KG1 (cell line): ENCODE data around the gene TAGAP.
"Not testable (repeated sequence)": the region's sequence is repeated elsewhere in the genome, so short reads cannot be mapped to it uniquely, and the experiment has no call there.

ENCODE experiments used
- DNase-seq: peaks from one replicate; lab custom pipeline; 2025; lab: John Stamatoyannopoulos, UW

TAGAP gene

DNA sequence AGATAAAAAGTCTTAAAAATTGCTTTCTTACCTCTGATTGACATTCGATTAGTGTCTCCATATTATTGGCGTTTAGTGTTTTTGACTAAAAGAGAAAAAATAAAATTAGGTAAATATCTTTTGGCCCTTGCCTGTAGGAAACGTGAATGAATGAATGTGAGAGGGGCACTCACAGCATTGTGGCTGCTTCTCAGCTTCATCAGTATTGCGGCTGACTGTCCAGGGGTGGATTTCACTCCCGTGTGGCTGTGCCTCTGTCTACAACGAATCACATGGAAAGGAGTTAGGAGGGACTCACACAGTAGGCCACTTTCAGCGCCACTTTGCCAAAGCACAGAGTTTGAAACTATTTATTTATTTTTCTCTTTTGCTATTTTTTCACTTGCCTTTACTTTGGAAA, 844 bp downstream of the TAGAP start:
- DNase-seq, result no peak

DNA sequence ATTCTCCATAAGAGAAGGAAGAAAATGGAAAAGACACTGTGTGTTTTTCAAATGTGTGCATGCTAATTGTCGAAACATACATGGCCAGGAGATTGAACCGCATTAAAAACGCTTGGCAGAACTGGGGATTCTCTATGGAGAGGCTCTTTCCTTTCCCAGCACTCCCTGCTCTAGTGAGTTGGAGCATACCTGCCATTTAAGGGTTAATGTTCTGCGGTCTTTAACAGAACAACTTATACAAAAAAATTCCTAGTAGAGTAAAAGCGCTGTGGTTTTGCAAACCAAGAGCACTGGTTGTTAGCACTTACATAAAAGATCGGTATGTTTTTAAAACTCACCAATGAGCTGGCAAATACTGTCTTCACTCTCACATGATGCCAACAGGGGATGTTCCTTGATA, 1.5 kb downstream of the TAGAP start:
- peak; percentile 26 for DNase-seq

DNA sequence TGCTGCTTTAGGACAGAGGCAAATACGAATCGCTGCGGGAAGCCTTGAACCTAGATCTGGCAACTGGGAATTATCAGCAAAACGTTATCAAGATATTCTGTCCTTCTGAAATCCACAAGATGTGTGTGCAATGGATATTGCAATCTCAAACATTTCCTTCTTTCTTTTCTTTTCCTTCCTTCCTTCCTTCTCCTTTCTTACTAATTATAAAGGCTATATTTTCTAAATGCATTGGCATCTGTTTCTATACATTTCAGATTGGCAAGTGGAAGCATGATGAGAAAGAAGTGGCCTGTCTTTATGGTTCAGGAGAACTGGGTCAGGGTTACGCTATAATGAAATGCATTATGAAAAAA, 2.0 kb downstream of the TAGAP start:
- no peak for DNase-seq

DNA sequence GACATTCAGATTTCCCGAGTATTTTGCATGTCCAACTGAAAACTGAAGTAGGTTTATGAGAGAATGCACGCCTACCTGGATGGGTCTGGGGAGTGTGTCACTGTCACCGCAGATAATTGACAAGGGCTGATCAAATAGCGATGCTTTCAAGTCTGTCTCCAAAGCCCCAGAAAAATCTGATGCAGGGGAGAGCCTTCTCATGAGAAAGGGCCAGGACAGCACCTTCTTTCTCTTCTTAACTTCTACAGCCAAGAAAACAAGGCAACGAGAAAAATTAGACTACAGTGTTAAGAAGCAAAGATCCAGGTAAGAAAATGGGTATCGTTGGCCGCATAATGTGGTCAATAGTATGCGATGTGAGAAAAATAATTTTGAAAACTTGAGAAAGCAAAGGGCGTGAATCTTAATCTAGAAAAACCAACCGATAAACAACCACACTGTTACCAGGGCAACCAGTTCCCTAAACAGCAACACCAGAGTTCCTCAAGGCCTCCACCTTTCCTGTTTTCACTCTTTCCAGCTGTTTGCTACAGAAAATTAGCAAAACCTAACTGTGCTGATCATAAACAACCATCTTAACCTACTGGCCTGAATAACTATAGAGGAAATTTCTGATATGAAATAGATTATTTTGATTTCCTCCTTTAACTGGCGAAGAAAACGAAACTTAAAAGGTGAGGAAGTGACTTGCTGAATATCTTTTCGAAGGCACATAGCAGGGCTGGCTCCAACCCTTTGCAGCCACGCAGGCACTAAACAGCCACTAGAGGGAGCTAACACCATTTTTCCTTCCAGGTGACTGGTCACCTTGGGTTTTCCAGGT, 2.6 kb downstream of the TAGAP start:
- DNase-seq, result peak; percentile 66

DNA sequence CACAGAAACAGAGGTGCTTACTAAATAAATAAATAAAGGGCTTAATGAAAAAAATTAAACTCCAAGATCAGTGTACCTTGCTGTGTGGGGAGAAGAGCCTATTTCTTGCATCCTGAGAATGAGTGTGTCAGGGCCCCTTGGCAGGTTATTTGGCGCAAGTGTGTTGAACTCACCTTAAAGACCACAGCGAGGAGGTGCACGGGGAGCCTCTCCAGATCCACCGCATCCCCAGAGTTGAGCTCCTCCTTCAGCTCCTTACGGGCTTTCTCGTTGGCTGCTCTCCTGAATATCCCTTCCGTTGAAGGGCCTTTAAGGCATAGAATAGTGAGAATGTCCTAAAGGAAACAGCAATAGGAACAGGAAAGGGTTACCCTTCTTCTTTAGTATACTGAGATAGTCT, 3.6 kb downstream of the TAGAP start:
- DNase-seq, result no peak

DNA sequence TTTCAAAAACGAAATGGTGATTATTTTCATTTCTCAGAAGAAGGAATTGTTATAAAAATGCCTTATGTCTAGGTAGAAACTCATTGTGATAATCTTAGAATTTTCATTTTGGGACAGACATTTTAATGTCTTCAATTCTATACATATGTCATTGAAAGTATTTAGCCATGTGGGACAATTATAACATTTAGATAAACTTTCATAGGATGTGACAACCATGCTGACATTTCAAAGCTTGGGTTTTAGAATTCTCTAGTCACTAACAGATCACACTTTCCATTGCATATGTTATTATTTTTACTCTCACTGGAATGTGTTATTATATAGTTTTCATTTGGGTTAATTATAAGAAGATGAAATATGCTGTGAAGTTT, 4.9 kb downstream of the TAGAP start:
- no peak for DNase-seq

DNA sequence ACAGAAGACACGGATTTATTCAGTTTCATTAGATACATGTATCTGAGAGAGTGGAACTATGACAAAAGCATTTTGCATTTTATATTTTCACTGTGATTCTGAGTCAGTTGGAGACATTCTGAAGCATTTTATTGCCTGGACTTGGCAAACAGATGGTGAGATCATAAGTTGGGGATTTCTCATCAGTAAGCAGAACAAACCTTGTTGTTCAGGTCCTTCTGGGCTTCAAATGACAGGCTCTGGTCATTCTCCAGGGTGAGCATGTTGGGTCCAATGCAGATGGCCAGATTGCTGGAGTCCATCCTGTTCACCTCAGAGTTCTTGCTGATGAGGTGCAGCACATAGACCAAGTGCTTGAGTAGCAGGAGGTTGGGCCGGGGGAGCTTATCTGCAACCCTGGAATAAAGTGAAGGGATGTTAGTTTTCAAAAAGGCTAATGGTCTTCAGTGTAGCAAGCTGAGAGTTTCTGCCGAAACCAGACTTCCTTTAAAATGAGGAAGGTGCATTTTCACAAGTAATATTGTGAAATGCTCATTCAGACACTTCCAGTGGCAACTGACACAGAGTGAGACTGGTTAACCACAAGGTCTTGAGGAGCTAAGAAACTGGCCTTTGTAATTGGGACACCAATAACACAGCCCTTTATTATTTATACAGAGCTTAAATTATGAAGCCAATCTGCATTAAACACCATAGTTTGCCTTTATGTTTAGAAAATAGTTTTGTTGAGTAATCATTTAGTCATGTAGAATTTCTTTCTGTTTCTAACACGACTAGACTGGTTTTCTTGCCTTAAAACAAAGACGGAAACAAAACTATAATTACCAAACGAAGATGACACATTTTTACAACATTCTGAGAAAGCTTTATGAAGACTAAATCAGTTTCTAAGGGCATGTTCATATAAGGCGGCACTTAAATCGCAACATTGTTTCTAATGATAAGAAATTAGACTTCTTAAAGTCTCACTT, 5.6 kb downstream of the TAGAP start:
- peak; percentile 81 for DNase-seq

DNA sequence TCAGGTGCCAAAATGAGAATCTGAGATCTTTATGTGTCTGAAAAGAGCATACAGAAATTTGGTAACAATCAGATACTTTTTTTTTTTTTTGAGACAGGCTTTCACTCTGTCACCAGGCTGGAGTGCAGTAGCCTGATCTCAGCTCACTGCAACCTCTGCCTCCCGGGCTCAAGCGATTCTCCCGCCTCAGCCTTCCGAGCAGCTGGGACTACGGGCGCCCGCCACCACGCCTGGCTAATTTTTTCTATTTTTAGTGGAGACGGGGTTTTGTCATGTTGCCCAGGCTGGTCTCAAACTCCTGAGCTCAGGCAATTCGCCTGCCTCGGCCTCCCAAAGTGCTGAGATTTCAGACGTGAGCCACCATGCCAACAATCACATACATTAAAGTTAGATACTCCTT, 6.5 kb downstream of the TAGAP start:
- DNase-seq, result not testable (repeated sequence)

DNA sequence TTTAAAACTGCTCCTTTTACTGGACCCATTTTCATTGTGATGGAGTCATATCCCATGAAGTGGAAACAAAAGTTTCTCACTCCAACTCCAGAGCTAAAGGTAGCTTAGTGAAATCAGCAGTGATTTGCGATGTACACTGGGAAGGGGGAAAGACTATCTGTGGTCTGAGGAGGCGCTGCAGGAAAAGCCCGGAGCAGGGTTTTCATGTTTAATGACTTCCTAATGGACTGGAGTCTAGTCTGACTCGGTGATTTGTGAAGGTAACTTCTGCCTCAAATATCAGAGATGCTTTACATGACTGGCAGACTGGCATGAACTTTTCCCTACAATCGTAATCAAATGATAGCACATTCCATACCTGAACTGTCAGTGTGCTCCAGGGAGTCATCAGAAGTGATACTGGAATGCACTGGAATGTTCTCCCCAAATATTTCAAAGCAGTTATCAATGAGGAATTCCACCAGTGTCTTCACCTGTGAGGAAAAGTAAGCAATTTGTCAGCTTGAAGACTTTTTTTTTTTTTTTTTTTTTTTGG, 7.0 kb downstream of the TAGAP start:
- no peak for DNase-seq

DNA sequence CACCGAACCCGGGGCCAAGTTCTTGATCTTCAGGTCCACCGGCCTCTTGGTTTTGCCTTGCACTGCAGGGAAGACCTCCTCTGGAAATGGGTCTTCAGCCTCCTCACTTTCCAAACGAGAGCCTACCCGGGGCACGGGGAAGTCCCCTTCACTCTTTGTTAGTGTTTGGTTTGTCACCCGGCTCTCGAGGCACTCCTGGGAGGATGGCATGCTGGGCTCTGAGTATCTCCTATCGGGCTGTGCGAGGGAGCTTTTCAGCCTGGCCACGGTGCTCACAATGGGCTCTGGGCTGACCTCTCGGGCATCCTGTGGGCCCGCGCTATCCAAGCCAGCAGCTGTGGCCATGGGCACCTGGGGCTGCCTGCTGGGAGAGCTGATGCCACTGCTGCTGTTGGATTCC, 8.1 kb downstream of the TAGAP start:
- no peak for DNase-seq

DNA sequence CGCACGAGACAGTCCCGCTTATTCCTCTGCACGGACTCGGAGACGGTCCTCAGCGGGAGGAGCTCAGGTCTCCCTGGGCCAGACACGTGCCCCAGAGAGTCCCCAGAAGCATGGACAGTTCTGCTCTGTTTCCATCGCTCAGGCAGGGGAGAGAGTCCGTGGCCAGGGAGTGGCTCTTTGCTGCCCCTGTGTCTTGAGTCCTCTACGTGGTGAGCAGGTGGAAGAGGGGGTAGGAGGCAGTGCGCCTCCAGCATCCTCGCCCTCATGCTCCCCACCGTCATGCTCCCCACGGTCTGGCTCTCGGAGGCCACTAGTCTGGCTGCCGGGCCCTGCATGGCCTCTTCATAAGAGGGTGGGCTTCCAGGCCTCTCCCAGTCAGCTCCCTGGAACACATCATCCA, 8.9 kb downstream of the TAGAP start:
- no peak for DNase-seq

DNA sequence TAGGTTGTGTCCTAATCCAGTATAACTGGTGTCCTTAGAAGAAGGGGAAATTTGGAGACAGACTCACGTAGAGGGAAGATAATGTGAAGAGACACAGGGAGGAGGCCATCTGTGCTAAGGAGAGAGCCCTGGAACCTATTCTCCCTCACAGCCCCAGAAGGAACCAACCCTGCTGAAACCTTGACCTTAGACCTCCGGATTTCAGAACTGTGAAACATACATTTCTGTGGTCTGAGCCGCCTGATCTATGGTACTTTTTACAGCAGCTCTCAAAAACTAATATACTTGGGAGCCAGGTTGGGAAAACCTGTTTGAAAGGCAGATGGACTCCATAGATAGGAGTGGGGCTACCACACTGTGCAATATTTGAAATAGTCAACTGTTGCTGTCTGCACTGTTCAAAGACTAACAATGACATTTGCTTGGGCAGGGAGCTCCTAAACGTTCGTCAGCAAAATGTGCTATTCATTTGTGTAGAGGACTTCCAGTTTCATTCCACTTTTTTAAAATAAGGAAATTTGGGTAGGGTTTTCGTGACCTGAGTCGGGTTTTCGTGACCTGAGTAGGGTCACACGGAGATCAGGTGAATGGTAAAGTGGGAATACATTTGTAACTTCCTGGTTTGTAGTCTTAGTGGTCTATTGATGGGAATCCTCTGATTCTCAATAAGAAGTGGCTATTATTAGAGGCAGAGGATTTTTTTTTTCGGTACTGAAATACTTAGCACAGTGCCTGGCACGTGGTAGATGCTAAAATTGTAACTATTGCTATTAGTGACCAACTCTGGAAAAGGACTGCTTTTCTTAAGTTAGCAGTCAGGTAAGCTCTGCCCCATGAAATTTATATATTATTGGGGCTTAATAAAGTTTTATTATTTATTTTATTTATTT, 11.4 kb downstream of the TAGAP start:
- no peak for DNase-seq

DNA sequence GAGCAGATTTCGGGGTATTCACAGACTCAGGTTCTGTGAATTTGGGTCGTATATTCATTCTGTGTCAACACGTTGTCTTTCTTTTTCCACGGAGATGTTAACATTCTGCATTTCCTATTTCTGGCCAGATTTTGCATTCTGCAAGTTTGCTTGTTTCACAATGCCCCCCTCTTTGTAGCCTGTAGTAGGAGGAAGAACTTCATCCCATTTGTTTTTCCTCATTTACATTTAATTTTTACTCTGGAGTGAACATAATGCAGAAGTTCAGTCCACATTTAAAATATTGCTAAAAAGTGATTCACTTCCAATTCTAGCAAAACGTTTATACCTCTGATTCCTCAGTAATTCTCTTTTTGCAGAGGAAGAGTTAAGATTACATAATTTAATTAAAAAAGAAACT, 12.9 kb downstream of the TAGAP start:
- DNase-seq, result no peak

DNA sequence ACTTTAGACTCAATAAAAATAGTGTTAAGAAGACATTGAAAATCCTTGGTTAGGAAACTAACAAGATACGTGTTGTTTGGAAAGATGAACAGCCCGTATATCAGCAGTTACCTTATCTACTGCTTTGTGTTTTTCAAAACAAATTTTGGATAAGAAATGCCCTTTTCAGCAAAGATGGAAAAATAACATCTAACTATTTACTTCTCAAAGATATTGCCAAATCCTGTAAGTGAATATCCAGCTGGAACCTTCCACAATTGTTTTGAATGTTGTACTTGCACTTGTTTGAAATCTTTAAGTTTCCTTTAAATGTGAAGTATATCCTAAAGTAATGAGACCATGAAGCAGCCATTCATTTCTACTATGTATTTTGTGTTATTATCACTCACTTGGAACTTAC, 14.6 kb downstream of the TAGAP start:
- DNase-seq, result no peak

DNA sequence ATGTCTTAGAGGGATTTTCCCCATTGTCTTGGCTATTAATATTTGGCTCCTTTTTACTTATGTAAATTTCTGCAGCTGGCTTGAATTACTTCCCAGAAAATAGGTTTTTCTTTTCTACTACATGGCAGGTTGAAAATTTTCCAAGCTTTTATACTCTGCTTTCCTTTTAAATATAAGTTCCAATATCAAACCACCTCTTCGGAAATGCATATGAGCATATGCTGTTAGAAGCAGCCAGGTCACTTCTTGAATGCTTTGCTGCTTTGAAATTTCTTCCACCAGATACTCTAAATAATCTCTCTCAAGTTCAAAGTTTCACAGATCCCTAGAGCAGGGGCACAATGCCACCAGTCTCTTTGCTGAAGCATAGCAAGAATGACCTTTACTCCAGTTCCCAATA, 19.6 kb downstream of the TAGAP start:
- DNase-seq, result not testable (repeated sequence)

DNA sequence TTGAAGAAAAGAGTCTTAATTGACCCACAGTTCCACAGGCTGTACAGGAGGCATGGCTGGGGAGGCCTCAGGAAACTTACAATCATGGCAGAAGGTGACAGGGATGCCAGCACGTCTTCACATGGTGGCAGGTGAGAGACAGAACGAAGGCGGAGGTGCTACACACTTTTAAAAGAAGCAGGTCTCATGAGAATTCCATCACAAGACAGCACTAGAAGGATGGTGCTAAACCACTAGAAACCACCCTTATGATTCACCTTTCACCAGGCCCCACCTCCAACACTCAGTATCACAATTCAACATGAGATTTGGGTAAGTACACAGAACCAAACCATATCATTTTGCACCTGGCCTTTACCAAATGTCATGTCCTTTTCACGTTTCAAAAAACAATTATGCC, 20.9 kb downstream of the TAGAP start:
- no peak for DNase-seq

DNA sequence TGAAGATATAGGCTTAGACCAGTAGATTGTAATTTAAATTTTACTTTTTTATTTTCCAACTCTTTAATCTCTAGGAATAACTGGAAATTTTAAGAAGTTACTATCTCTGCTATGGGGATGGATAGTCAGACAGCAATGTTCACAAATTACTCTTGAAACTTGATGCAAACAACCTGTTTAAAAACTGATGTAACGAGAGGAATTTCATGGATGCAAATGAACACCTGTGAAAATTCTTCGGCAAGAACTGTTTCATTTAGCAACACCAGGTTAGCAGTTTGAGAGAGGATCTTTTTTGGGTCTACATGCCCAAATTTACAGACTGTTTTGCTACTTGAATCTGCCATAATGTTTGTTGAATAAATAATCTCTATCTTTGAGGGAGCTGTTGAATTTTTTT, 24.8 kb downstream of the TAGAP start:
- DNase-seq, result no peak

DNA sequence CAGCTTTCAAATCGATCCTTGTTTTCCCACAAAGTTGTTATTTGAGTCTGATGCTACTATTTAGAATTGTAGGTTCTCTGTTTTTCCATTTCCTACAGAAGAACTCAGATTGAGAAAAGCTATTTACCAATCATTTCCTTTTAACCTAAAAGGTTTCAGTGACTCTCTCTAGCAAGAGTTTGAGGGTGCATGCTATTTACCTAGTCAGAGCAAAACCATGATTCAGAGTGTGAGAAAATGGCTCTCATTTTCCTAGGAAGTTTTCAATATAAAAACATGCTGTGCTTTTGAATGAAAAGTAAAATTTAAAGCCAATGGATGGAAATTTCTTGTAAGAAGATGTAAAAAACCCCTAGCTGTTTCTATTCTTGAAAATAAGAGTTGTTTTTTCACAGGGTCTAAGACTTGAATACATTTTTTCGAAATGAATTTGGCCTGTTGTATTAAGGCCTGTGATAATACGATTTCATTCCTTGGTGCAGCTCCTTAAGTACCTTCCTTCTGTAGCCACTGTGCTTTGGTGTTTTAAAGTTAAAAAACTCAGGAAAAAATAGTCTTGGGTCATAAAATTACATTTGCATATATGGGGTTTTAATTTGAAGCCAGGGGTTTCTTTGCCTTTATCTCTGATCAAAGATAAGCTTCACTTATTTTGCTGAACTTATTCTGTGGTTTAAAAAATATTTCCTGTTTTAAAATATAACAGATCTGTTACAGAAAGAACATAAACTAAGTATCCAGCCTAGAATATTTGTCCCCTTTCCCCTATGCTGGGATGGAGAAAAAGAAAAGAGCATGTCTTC, 26.8 kb downstream of the TAGAP start:
- no peak for DNase-seq

DNA sequence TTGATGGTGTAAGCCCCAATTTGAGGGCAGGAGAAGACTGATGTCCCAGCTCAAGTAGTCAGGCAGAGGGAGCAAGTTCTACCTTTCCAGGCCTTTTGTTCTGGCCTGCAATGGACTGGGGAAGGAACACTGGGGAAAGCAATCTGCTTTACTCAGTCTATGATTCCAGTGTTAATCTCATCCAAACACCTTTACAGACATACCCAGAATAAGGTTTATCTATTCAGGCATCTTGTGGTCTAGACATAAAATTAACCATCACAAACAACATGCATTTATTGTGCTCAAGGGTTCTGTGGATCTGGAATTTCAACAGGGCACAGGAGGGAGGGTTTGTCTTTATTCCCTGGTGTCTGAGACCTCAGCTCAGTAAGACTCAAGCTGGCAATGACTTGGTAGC, 30.4 kb downstream of the TAGAP start:
- DNase-seq, result no peak

DNA sequence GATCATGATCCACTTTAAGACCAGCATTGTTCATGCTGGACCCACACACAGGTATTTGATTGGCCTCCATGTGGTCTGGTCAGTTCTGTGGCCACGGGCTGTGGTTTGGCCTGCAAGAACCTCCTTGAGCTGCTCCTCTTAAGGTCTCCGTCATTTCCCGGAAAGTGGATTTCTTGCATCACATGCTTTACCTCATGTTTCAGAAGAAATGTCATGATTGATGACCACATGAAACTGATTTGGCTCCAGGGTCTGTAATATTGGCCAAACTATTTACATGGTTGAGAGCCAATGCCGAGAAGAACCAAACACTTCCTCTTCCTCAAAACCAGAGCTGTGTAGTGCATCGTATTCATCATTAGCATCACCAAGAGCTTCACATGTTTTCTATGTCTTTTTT, 31.6 kb downstream of the TAGAP start:
- no peak for DNase-seq

DNA sequence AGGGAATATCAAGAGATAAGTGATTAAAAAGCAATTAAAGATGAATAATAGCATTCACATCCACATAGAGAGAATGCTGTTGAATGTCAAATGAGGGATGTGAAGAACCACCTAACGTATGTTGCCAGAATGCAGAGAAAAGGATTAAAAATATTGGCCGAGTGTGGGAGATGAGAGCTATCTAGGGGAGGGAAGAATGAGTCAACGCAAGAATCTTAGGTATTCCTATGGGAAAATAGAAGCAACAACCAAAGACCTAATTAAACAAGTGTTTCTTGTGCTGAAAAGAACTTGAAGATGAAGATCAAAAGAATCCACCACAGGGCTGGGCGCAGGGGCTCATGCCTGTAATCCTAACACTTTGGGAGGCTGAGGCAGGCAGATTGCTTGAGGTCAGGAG, 32.6 kb downstream of the TAGAP start:
- no peak for DNase-seq
